ENCODE data around the gene IFNL4. TPM values are rescaled to one million over a fixed set of nuclear protein-coding genes. Genes with fewer than 3 reads are reported as not detected.
"Not testable (repeated sequence)": the region's sequence is repeated elsewhere in the genome, so short reads cannot be mapped to it uniquely, and the experiment has no call there.

Gene IFNL4
- total and polyA plus RNA-seq, 10 of the 15 experiments (the other 5 are each of a cell fraction or from before 2014, with no cell fraction given): not detected

GRCh38 chr19:39275578-39275977 lies 26.9 kb upstream of the IFNL4 start:
- ChIA-PET POLR2A (no interaction called here), RAD21 (ENCODE audit: unreplicated experiment) (no interaction called here), SMC1A (ENCODE audit: uncharacterized antibody, unreplicated experiment) (no interaction called here), CTCF (interaction anchor here (1.0 kb wide), 1 partner anchor 325 kb away, joined by 3 read pairs; no protein-coding TSS in a partner anchor)
- no TSS peak for BruUV-seq (replicated peaks)
- in situ Hi-C loops (cut with MboI): no loop called here
- no peak for DNase-seq (ENCODE audit: low read depth, low spot score)
- H4K20me1 ChIP-seq (ENCODE audit: control insufficient read depth, insufficient read depth): no peaks in the 10 kb centered on the region
- no peaks in the 10 kb centered on the region for H3K36me3 ChIP-seq (ENCODE audit: control insufficient read depth in 2 of 2, insufficient read depth in 2 of 2, low read length in 1 of 2)
- 28% methylated on average over 5 of the region's 5 CpGs for WGBS (ENCODE audit: insufficient coverage, insufficient replicate concordance, low lambda C conversion rate, missing lambda C conversion rate)
- H3K27ac ChIP-seq (ENCODE audit: control insufficient read depth, insufficient read depth): no peak overlapping the region
- H3K9me3 ChIP-seq (replicated peaks; ENCODE audit: control insufficient read depth, insufficient read depth, low read length): no peaks in the 10 kb centered on the region
- no peak for ATAC-seq
- FAIRE-seq: no peak
- H3K4me3 ChIP-seq: no peak overlapping the region
- TF ChIP-seq SUZ12 (IDR thresholded peaks at IDR 0.05; ENCODE audit: unreplicated experiment) (no peak), E2F4 (IDR thresholded peaks at IDR 0.05; ENCODE audit: low read depth, low read length) (no peak), SMAD5 (IDR thresholded peaks at IDR 0.05; ENCODE audit: low read depth) (no peak)
- no peaks in the 10 kb centered on the region for H3K4me1 ChIP-seq (ENCODE audit: control insufficient read depth, insufficient read depth, low read length)
- intact Hi-C loops (cut with micrococcal nuclease; ENCODE audit: unreplicated experiment): no loop called here
- no peaks in the 10 kb centered on the region for H3K79me2 ChIP-seq (ENCODE audit: control insufficient read depth, insufficient read depth, low read length)
- H2AFZ ChIP-seq (ENCODE audit: control insufficient read depth, low read depth, low read length): no peak overlapping the region
- H3K9ac ChIP-seq (ENCODE audit: control insufficient read depth, insufficient read depth, low read length): no peak overlapping the region
- H3K4me2 ChIP-seq (ENCODE audit: control insufficient read depth, insufficient read depth): no peak overlapping the region
- peaks cover 0 to 1% of the 10 kb centered on the region in 2 experiments; a peak in 2 of 4 replicates for H3K27me3 ChIP-seq (replicated peaks in 1 of 2; ENCODE audit: control insufficient read depth in 2 of 2, insufficient read depth in 2 of 2, low read length in 1 of 2)

GRCh38 chr19:39273859-39274258 lies 25.2 kb upstream of the IFNL4 start:
- ATAC-seq; POLR2A ChIA-PET; H3K27me3 ChIP-seq (replicated peaks in 1 of 2; ENCODE audit: control insufficient read depth in 2 of 2, insufficient read depth in 2 of 2, low read length in 1 of 2); H4K20me1 ChIP-seq (ENCODE audit: control insufficient read depth, insufficient read depth); intact Hi-C loops (cut with micrococcal nuclease; ENCODE audit: unreplicated experiment); H3K4me3 ChIP-seq; H2AFZ ChIP-seq (ENCODE audit: control insufficient read depth, low read depth, low read length); H3K9ac ChIP-seq (ENCODE audit: control insufficient read depth, insufficient read depth, low read length); H3K4me2 ChIP-seq (ENCODE audit: control insufficient read depth, insufficient read depth); in situ Hi-C loops (cut with MboI); BruUV-seq (replicated peaks); H3K27ac ChIP-seq (ENCODE audit: control insufficient read depth, insufficient read depth); H3K4me1 ChIP-seq (ENCODE audit: control insufficient read depth, insufficient read depth, low read length); CTCF ChIA-PET; H3K36me3 ChIP-seq (ENCODE audit: control insufficient read depth in 2 of 2, insufficient read depth in 2 of 2, low read length in 1 of 2); FAIRE-seq; H3K9me3 ChIP-seq (replicated peaks; ENCODE audit: control insufficient read depth, insufficient read depth, low read length); SMC1A ChIA-PET (ENCODE audit: uncharacterized antibody, unreplicated experiment); DNase-seq (ENCODE audit: low read depth, low spot score); RAD21 ChIA-PET (ENCODE audit: unreplicated experiment); H3K79me2 ChIP-seq (ENCODE audit: control insufficient read depth, insufficient read depth, low read length): not testable (repeated sequence)
- 23% methylated on average over 5 of the region's 5 CpGs for WGBS (ENCODE audit: insufficient coverage, insufficient replicate concordance, low lambda C conversion rate, missing lambda C conversion rate)
